ENCODE data around the gene SRSF4.
A peak's percentile ranks its signal among the peaks of the same experiment; 100 is the strongest.

- TF ChIP-seq CTCF (IDR thresholded peaks at IDR 0.05) (peak; percentile 41 to 66 (median 55)), POLR2A (IDR thresholded peaks at IDR 0.05) (no peak)
Measured at GRCh38 chr1:29197590-29197924, 15.9 kb upstream of the SRSF4 start.

Measured in right lobe of liver (tissue), 4 donors.